Measurements from ENCODE around the gene RALGDS.

Gene RALGDS

GRCh38 chr9:133133681-133134387 is 12.8 kb upstream of the RALGDS start:
- peak; percentile 95 for DNase-seq

- DNase-seq, result no peak
Measured at GRCh38 chr9:133132174-133132573, 11.1 kb upstream of the RALGDS start.

GRCh38 chr9:133131506-133131905 is 10.5 kb upstream of the RALGDS start:
- DNase-seq, result no peak

- DNase-seq, result no peak
Measured at GRCh38 chr9:133130685-133131244, 9.7 kb upstream of the RALGDS start.

GRCh38 chr9:133129001-133129795 is 8.2 kb upstream of the RALGDS start:
- no peak for DNase-seq

GRCh38 chr9:133128152-133128551 is 7.1 kb upstream of the RALGDS start:
- no peak for DNase-seq

- no peak for DNase-seq
Measured at GRCh38 chr9:133127340-133127981, 6.4 kb upstream of the RALGDS start.

GRCh38 chr9:133126697-133127339 is 5.8 kb upstream of the RALGDS start:
- no peak for DNase-seq

- DNase-seq, result no peak
Measured at GRCh38 chr9:133125941-133126696, 5.1 kb upstream of the RALGDS start.

- DNase-seq, result no peak
Measured at GRCh38 chr9:133124907-133125275, 3.9 kb upstream of the RALGDS start.

- DNase-seq, result no peak
Measured at GRCh38 chr9:133124123-133124906, 3.3 kb upstream of the RALGDS start.

GRCh38 chr9:133122935-133123611 is 2.0 kb upstream of the RALGDS start:
- DNase-seq, result peak; percentile 27

GRCh38 chr9:133122605-133122934 is 1.5 kb upstream of the RALGDS start:
- no peak for DNase-seq

- DNase-seq, result no peak
Measured at GRCh38 chr9:133121915-133122550, 993 bp upstream of the RALGDS start.

- no peak for DNase-seq
Measured at GRCh38 chr9:133120501-133121197, 391 bp downstream of the RALGDS start.

- no peak for DNase-seq
Measured at GRCh38 chr9:133119846-133120500, 1.1 kb downstream of the RALGDS start.

- no peak for DNase-seq
Measured at GRCh38 chr9:133119103-133119845, 1.8 kb downstream of the RALGDS start.

GRCh38 chr9:133118568-133118967 is 2.5 kb downstream of the RALGDS start:
- no peak for DNase-seq

- no peak for DNase-seq
Measured at GRCh38 chr9:133118179-133118520, 2.9 kb downstream of the RALGDS start.
